ENCODE results near the gene ARMH3.

Gene ARMH3

DNA sequence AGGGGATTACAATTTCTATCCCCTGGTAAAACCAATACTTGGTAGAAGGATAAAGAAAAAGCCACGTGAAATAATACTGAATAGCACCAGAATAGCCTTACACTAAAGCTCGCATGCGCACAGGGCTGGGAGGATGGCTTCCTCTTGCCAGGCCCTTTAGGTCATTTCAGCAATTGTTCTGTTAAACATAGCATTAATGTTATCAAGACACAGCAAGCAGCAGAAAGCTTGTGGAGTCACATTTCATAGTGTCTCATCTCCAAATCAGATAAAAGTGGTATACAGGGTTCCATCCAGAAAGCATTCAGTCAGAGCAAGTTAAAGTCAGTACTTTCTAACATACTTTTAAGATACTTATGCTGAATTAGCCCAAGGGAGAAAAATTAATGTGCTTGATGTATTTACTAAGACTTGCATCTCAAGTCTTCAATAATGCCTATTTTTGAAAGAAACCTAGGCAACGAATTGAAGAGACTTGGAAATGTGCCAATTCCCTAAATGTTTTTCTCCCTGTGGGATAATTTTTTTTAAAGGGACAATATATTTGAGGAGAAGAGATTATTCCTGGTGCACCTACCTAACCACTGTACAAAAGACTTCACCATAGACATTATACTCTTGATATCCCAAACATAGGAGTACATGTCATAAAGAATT is 258.4 kb downstream of the ARMH3 start:
- ATAC-seq (ENCODE audit: low read depth) (no peak), DNase-seq (ENCODE audit: low spot score) (no peak)
- TF ChIP-seq, protein P1, sequence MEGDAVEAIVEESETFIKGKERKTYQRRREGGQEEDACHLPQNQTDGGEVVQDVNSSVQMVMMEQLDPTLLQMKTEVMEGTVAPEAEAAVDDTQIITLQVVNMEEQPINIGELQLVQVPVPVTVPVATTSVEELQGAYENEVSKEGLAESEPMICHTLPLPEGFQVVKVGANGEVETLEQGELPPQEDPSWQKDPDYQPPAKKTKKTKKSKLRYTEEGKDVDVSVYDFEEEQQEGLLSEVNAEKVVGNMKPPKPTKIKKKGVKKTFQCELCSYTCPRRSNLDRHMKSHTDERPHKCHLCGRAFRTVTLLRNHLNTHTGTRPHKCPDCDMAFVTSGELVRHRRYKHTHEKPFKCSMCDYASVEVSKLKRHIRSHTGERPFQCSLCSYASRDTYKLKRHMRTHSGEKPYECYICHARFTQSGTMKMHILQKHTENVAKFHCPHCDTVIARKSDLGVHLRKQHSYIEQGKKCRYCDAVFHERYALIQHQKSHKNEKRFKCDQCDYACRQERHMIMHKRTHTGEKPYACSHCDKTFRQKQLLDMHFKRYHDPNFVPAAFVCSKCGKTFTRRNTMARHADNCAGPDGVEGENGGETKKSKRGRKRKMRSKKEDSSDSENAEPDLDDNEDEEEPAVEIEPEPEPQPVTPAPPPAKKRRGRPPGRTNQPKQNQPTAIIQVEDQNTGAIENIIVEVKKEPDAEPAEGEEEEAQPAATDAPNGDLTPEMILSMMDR (IDR thresholded peaks at IDR 0.05; ENCODE audit: poor library complexity, severe bottlenecking) = no peak
- peaks cover 100% of the 10 kb centered on the region for H3K36me3 ChIP-seq (ENCODE audit: low read depth)
- H3K27me3 ChIP-seq (ENCODE audit: insufficient read depth, poor library complexity, severe bottlenecking) = no peaks in the 10 kb centered on the region
- no peaks in the 10 kb centered on the region for H3K9me3 ChIP-seq (ENCODE audit: severe bottlenecking)
- H3K4me1 ChIP-seq (ENCODE audit: insufficient read depth, poor library complexity, severe bottlenecking) = no peaks in the 10 kb centered on the region
- H3K4me3 ChIP-seq (ENCODE audit: severe bottlenecking) = no peak overlapping the region
- H3K27ac ChIP-seq (ENCODE audit: poor library complexity, severe bottlenecking) = no peak overlapping the region

Data from RWPE2 (cell line).